Right cardiac atrium (tissue), 5 donors: ENCODE results near the gene ANKRD6. TPM values are rescaled to one million over a fixed set of nuclear protein-coding genes. Genes with fewer than 3 reads are reported as not detected.
A peak's percentile ranks its signal among the peaks of the same experiment; 100 is the strongest.

Experiments used
- ATAC-seq, 2 donors: fragments of 200-7000 bp; cut with Tn5 transposase; one replicate each; pipeline versions ENCODE4 v1.8.0 to v1.9.1; 2020; ENCODE audit warnings: moderate library complexity in 2 of 2, mild to moderate bottlenecking in 1 of 2
- DNase-seq, 3 donors: peaks; one replicate each; pipeline ENCODE4 v3.0.0-alpha.2; 2020
- H3K27ac ChIP-seq: one replicate; pipeline ENCODE4 v1.5.1; 2013; ENCODE audit warnings: mild to moderate bottlenecking, low read length, control low read depth, moderate library complexity
- H3K27me3 ChIP-seq: one replicate; pipeline ENCODE4 v1.6.1; 2013; ENCODE audit not compliant: control insufficient read depth, insufficient read depth
- H3K4me1 ChIP-seq: one replicate; pipeline ENCODE4 v1.6.1; 2013; ENCODE audit warnings: low read length; ENCODE audit not compliant: control insufficient read depth, insufficient read depth
- H3K4me3 ChIP-seq: one replicate; pipeline ENCODE4 v1.5.1; 2013; ENCODE audit warnings: low read length, control low read depth
- H3K9me3 ChIP-seq: one replicate; pipeline ENCODE4 v1.6.1; 2013; ENCODE audit warnings: low read length; ENCODE audit not compliant: control insufficient read depth
- WGBS: extraction: QIAGEN DNeasy Blood & Tissue Kit; methylation state at CpG from one replicate; pipeline ENCODE4 v1.1.7; 2013; 5-methylcytosine and 5-hydroxymethylcytosine counted together
- intact Hi-C, 4 donors: fragments of 100-400 bp; cut with DNase I; formaldehyde crosslinking; loops; one replicate each; pipeline versions ENCODE4 v1.11.0 to v1.14.0; 2022 to 2023
- polyA plus RNA-seq: library from polyadenylated mRNA; stranded (reverse); fragments of 200-250 nt; gene quantifications from one replicate; pipeline ENCODE4 v1.2.3, GENCODE V29; 2013
- total RNA-seq, 4 donors: library from RNA; stranded (reverse); fragmentation: NEBNext Ultra II Directional; extraction: Animal tissue kit (Norgen Biotek cat#: 25700); gene quantifications; one replicate each; pipeline ENCODE4 v1.2.1, GENCODE V29; 2021
- donor health status: healthy with polysubstance abuse.
- donor health status: DM: no; HTN: yes; CAD: no.
- donor health status: DM: no; HTN: no; CAD: no.
- donor health status: DM: no; HTN: yes; CAD: no; lungs with severe emphysema.
- donor health status: DM: yes; HTN: yes; CAD: no.

Gene ANKRD6
- total and polyA plus RNA-seq, 5 donors = 6.7 to 22.8 (median 19.8) TPM

GRCh38 chr6:89509777-89510281, 76.9 kb downstream of the ANKRD6 start:
- ATAC-seq (peak in 1 of 2 donors; percentile 47), DNase-seq (no peak)
- H3K4me1 ChIP-seq = peaks cover 5% of the 10 kb centered on the region
- H3K4me3 ChIP-seq = no peak overlapping the region
- no peaks in the 10 kb centered on the region for H3K27me3 ChIP-seq
- H3K9me3 ChIP-seq = no peaks in the 10 kb centered on the region
- intact Hi-C loops = no loop called here
- 72% methylated on average over 3 of the region's 3 CpGs for WGBS
- no peak overlapping the region for H3K27ac ChIP-seq

GRCh38 chr6:89510393-89510792, 77.4 kb downstream of the ANKRD6 start:
- ATAC-seq (no peak), DNase-seq (no peak)
- H3K27ac ChIP-seq = no peak overlapping the region
- H3K27me3 ChIP-seq = no peaks in the 10 kb centered on the region
- peaks cover 5% of the 10 kb centered on the region for H3K4me1 ChIP-seq
- 93% methylated on average over 1 of the region's 1 CpG for WGBS
- intact Hi-C loops = no loop called here
- no peak overlapping the region for H3K4me3 ChIP-seq
- H3K9me3 ChIP-seq = no peaks in the 10 kb centered on the region

GRCh38 chr6:89518352-89519055, 85.6 kb downstream of the ANKRD6 start:
- WGBS = 97% methylated on average over 4 of the region's 4 CpGs
- Histone ChIP-seq H3K4me3 (no peak overlapping the region), H3K27ac (no peak overlapping the region), H3K4me1 (peaks cover 3% of the 10 kb centered on the region), H3K9me3 (no peaks in the 10 kb centered on the region), H3K27me3 (no peaks in the 10 kb centered on the region)
- no peak for ATAC-seq
- DNase-seq = no peak
- intact Hi-C loops = no loop called here

- Histone ChIP-seq H3K4me3 (no peak overlapping the region), H3K27me3 (no peaks in the 10 kb centered on the region), H3K27ac (no peak overlapping the region), H3K9me3 (no peaks in the 10 kb centered on the region), H3K4me1 (peaks cover 3% of the 10 kb centered on the region)
- intact Hi-C loops = no loop called here
- no peak for DNase-seq
- ATAC-seq = no peak
These were observed 87.8 kb downstream of the ANKRD6 start for GRCh38 chr6:89520736-89521135.

GRCh38 chr6:89522778-89523177, 89.8 kb downstream of the ANKRD6 start:
- no peak for ATAC-seq
- Histone ChIP-seq H3K4me1 (peaks cover 7% of the 10 kb centered on the region), H3K9me3 (no peaks in the 10 kb centered on the region), H3K27me3 (no peaks in the 10 kb centered on the region), H3K27ac (no peak overlapping the region), H3K4me3 (no peak overlapping the region)
- intact Hi-C loops = no loop called here
- no peak for DNase-seq
- WGBS = 61% methylated on average over 2 of the region's 2 CpGs

GRCh38 chr6:89525786-89526562, 93.0 kb downstream of the ANKRD6 start:
- intact Hi-C loops = no loop called here
- WGBS = 67% methylated on average over 4 of the region's 4 CpGs
- Histone ChIP-seq H3K4me1 (peaks cover 7% of the 10 kb centered on the region), H3K4me3 (no peak overlapping the region), H3K9me3 (no peaks in the 10 kb centered on the region), H3K27ac (no peak overlapping the region), H3K27me3 (no peaks in the 10 kb centered on the region)
- DNase-seq (no peak), ATAC-seq (peak in 1 of 2 donors; percentile 33)

GRCh38 chr6:89526563-89526869, 93.6 kb downstream of the ANKRD6 start:
- 97% methylated on average over 2 of the region's 2 CpGs for WGBS
- no peaks in the 10 kb centered on the region for H3K9me3 ChIP-seq
- DNase-seq (no peak), ATAC-seq (no peak)
- H3K27me3 ChIP-seq = no peaks in the 10 kb centered on the region
- H3K4me3 ChIP-seq = no peak overlapping the region
- H3K4me1 ChIP-seq = peaks cover 7% of the 10 kb centered on the region
- intact Hi-C loops = no loop called here
- no peak overlapping the region for H3K27ac ChIP-seq

GRCh38 chr6:89527634-89528033, 94.7 kb downstream of the ANKRD6 start:
- no peaks in the 10 kb centered on the region for H3K9me3 ChIP-seq
- no peak overlapping the region for H3K4me3 ChIP-seq
- no peaks in the 10 kb centered on the region for H3K27me3 ChIP-seq
- WGBS = 91% methylated on average over 2 of the region's 2 CpGs
- ATAC-seq (no peak), DNase-seq (no peak)
- H3K4me1 ChIP-seq = peaks cover 7% of the 10 kb centered on the region
- intact Hi-C loops = no loop called here
- no peak overlapping the region for H3K27ac ChIP-seq

- ATAC-seq = no peak
- no peak for DNase-seq
- Histone ChIP-seq H3K4me3 (no peak overlapping the region), H3K27ac (no peak overlapping the region), H3K4me1 (peaks cover 4% of the 10 kb centered on the region), H3K27me3 (no peaks in the 10 kb centered on the region), H3K9me3 (no peaks in the 10 kb centered on the region)
- intact Hi-C loops = no loop called here
These were observed 95.9 kb downstream of the ANKRD6 start for GRCh38 chr6:89528866-89529265.

- H3K27ac ChIP-seq = no peak overlapping the region
- H3K4me3 ChIP-seq = no peak overlapping the region
- 82% methylated on average over 11 of the region's 11 CpGs for WGBS
- intact Hi-C loops = no loop called here
- no peaks in the 10 kb centered on the region for H3K9me3 ChIP-seq
- H3K4me1 ChIP-seq = peaks cover 2% of the 10 kb centered on the region
- ATAC-seq = no peak
- DNase-seq = peak in 1 of 3 donors; percentile 33
- no peaks in the 10 kb centered on the region for H3K27me3 ChIP-seq
These were observed 98.0 kb downstream of the ANKRD6 start for GRCh38 chr6:89530982-89531381.

GRCh38 chr6:89536231-89536630, 103.3 kb downstream of the ANKRD6 start:
- H3K4me3 ChIP-seq = no peak overlapping the region
- DNase-seq (no peak), ATAC-seq (no peak)
- WGBS = 89% methylated on average over 5 of the region's 5 CpGs
- no peaks in the 10 kb centered on the region for H3K9me3 ChIP-seq
- intact Hi-C loops = no loop called here
- H3K27me3 ChIP-seq = no peaks in the 10 kb centered on the region
- no peaks in the 10 kb centered on the region for H3K4me1 ChIP-seq
- no peak overlapping the region for H3K27ac ChIP-seq
